Gastroesophageal sphincter (tissue), 3 donors: ENCODE results near the gene TOMM40.

Experiments used
- CTCF ChIP-seq, 4 experiments: fragments of 200-600 bp in 2 of 4; fragments of 450-650 bp in 2 of 4; sonication (generic) in 1 of 4; IDR thresholded peaks; one replicate each; pipeline ENCODE4 v1.5.1; 2017 to 2019; ENCODE audit warnings: antibody characterized with exemption in 4 of 4, mild to moderate bottlenecking in 2 of 4, moderate library complexity in 2 of 4
- EP300 ChIP-seq: sonication (generic); formaldehyde crosslinking; IDR thresholded peaks from one replicate; pipeline ENCODE4 v1.6.1; 2017; ENCODE audit warnings: antibody characterized with exemption, mild to moderate bottlenecking
- POLR2A ChIP-seq, 2 donors: fragments of 450-650 bp; IDR thresholded peaks; one replicate each; pipeline ENCODE4 v1.6.1; 2017; ENCODE audit warnings: antibody characterized with exemption in 2 of 2, mild to moderate bottlenecking in 2 of 2, moderate library complexity in 1 of 2
- POLR2AphosphoS5 ChIP-seq: sonication (generic); formaldehyde crosslinking; IDR thresholded peaks from one replicate; pipeline ENCODE4 v1.6.1; 2017; ENCODE audit warnings: antibody characterized with exemption

DNA sequence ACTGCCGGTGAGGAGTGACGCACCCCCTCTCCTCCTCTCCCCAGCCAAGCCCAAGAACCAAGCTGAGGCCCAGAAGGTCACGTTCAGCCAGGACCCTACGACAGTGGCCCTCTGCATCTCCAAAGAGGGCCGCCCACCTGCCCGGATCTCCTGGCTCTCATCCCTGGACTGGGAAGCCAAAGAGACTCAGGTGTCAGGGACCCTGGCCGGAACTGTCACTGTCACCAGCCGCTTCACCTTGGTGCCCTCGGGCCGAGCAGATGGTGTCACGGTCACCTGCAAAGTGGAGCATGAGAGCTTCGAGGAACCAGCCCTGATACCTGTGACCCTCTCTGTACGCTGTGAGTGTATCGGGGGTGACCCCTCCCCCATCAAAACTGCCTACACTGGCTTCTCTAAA is 19.2 kb upstream of the TOMM40 start:
- TF ChIP-seq CTCF (IDR thresholded peaks at IDR 0.05): no peak
- TF ChIP-seq EP300: no peak
- no peak for TF ChIP-seq POLR2A (IDR thresholded peaks at IDR 0.05)
- no peak for TF ChIP-seq POLR2AphosphoS5
